HG02588 (cell line): ENCODE data around the gene TRIM37.

Experiments used
- ATAC-seq: cut with Tn5 transposase; IDR thresholded peaks from one replicate; pipeline ENCODE4 v1.9.1; 2021; ENCODE audit warnings: mild to moderate bottlenecking, moderate library complexity; ENCODE audit not compliant: unreplicated experiment

TRIM37 gene

GRCh38 chr17:58947824-58948223, 158.9 kb downstream of the TRIM37 start:
- no peak for ATAC-seq

GRCh38 chr17:58947411-58947810, 159.3 kb downstream of the TRIM37 start:
- no peak for ATAC-seq

DNA sequence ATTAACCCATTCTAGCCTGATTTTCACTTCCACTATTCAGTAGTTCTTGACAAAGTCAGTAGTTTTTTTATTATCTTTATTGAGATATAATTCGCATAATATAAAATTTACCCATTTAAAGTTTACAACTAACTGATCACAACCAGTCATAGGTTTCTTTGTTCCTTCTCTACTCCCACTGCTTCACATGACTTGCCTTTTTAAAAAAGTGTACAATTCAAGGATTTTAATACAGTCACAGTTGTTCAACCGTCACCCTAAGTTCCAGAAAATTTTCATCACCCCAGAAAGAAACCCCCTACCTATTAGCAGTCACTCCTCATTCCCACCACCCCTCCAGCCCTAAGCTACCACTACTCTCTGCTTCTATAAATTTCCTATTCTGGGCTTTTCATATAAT, 162.5 kb downstream of the TRIM37 start:
- no peak for ATAC-seq

GRCh38 chr17:58936295-58936694, 170.4 kb downstream of the TRIM37 start:
- ATAC-seq, result no peak

GRCh38 chr17:58932956-58933355, 173.7 kb downstream of the TRIM37 start:
- ATAC-seq, result no peak
